Hematopoietic multipotent progenitor cell treated with erythropoietin and hydrocortisone succinate and interleukin-3 and kit ligand, for 8 days (in vitro differentiated cells): Measurements from ENCODE around the gene ODAM.
"Not testable (repeated sequence)": the region's sequence is repeated elsewhere in the genome, so short reads cannot be mapped to it uniquely, and the experiment has no call there.

Experiments
- DNase-seq: peaks from one replicate; pipeline ENCODE4 v3.0.0-alpha.2; 2015

ODAM gene

DNA sequence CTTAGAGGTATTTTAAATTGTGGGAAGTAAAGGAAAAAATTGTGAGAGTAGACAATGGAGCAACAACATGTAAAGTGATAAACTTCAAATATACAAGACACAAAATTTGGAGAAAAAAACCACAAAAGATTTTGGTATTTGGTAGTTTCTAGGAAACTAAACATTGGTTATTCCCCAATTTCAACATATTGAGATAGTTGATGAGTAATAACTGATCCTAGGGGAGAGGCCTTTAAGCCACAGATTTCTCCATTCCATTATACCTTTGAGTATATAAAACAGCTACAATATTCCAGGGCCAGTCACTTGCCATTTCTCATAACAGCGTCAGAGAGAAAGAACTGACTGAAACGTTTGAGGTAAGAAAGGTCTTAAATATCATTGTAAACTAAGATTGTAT, 30.3 kb downstream of the ODAM start, which contains the start of gene FDCSP:
Gene FDCSP (plus strand): TSS at position 301 of the 400 bp plus-strand sequence. CDS start 5,071 bp downstream, outside the sequence.
- DNase-seq: no peak

DNA sequence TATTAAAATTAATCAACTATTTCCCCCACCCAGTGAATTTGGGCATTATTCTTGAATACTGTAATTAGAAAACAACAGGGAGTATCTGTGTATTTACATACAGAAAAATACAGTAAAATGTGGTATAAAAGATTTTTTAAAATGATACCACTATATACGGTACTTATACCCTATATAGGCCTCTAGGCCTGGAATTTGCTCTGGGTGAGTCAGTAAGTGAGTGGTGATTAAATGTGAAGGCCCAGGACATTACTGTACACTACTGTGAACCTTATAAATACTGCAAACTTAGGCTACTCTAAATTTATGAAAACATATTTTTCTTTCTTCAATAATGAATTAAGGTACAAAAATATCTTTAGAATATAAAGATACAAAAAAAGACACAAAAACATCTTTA, 40.6 kb downstream of the ODAM start:
- no peak for DNase-seq

DNA sequence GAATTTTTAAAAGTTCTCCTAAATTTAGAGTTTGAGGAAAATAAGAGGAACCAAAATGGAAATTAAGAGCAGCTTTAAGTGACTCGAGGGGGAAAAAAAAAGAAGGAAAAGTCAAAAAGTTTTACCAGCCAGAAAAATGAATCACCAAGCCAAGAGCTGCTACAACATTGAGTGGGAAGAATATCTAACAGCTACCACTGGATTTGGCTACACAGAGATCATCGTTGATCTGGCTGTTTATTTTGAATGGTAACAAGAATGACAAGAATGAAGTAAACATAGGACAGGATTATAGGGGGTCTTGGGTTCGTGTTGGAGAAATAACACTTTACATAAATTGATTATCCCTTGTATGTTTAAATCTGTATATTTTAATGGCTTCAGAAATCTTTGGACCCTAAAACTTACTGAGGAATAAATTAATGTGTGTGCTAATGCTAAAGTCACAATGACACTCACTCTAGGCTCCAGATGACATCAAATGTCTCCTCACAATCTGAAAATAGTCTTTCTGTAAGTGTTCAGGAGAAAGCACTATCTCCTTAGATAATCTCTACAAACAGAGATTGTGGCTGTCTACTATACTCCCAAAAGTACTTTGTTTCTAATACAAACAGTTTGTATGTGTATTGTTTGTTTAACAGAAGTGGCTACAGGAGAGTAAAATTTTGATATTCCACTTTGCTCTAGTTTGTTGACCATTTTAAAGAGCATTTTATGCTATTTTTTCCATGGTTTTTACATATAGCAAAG, 43.8 kb downstream of the ODAM start:
- no peak for DNase-seq

GRCh38 chr4:70239884-70240591, 44.5 kb downstream of the ODAM start:
- DNase-seq: no peak

- not testable (repeated sequence) for DNase-seq
Observed at GRCh38 chr4:70242297-70242696, 46.8 kb downstream of the ODAM start, which contains the start of gene CSN3. Gene CSN3, plus strand, starts transcription at chr4:70242597. Its CDS starts 2,223 bp downstream, at chr4:70244820.

DNA sequence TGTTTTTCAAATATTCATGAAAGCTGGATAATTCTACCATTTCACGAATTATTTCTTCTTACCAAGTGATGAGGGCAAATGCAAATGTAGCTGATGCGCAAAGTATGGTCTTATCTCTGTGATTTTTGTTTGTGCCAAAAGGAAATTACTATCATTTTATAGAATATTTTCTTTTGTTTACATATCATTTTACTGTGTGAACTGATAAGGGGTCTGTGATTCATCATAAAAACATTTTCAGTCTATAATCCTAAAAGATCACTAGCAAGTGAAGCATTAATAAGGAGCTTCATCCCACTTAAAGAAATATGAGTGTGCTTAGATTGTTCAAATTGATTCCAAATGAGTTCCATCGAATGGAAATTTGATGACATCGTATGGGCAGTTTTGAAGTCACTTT, 47.6 kb downstream of the ODAM start:
- DNase-seq: no peak

DNA sequence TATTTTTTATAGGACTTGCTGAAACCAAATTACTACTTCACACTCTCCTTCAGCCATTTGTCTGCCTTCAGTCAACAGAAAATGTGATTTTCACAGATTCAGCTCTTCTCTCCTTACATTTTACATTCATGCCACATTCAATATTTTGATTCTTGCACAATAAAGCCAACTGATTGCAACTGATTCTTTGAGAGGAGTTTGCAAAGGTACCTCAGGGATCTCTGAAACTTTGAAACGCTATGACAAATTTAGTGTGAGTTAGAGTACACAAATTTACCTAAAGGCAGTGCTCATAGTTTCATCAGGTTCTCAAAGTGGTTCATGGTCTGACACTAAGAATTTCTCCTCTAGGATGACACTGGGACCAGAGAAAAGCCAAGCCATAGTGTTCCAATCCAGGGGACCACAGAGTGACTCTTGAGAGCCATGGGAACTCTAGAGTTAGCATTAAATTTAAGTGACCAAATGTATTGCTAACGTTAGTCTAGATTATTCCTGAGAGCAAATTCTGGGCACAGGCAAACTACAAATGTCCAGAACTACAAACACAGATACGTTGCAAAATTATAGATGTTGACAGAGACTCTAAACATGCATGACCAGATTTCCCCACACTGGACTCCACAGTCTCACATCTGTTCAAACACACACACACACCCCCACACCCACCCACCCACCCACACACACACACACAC, 55.9 kb downstream of the ODAM start:
- DNase-seq: no peak

DNA sequence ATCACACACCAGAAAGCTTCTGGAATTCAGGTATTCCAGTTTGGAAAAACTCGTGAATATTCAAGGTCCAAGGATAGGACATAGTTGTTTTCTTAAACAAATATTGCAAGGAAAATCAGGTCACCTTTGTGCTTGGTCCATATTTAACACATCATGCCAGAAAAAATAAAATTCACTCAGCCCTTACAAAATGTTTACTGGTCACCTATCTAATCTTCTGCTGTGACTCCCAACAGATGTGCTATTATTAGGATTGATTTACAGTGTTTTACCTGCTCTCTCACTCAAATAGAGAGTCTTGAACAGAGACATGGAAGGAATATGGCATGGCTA, 56.4 kb downstream of the ODAM start:
- DNase-seq: no peak
